Measurements from ENCODE around the gene PAPPA. TPM values are rescaled to one million over a fixed set of nuclear protein-coding genes. Genes with fewer than 3 reads are reported as not detected.

The PAPPA gene
- total and polyA plus RNA-seq, 9 donors, result 0.61 to 5.5 (median 2.6) TPM

DNA sequence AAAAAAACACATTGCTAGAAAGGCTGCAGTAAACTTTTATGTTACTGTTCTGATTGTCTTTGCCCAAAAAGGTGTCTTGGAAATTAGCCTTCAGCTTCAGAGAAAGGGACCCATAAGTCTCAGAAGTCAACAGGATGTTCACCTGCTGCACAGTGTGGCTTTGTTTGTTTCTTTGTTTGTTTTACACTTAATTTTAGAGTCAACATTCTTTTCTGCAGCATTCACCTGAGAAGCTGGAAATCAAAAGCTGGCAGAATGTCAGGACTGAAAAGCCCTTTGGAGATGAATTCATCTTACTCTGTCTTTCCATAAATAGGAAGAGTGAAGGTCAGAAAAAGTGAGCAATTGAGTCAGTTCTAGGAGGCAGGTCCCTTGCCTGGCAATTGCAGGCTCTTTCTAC, 170.0 kb downstream of the PAPPA start:
- no peaks in the 10 kb centered on the region for H3K9me3 ChIP-seq
- no peaks in the 10 kb centered on the region for H3K27me3 ChIP-seq
- intact Hi-C loops (cut with DNase I), result no loop called here
- no peak overlapping the region for H3K27ac ChIP-seq
- H3K4me3 ChIP-seq, result no peak overlapping the region
- peaks cover 13% of the 10 kb centered on the region for H3K4me1 ChIP-seq (ENCODE audit: insufficient read depth)
- DNase-seq, result no peak
- no peaks in the 10 kb centered on the region for H3K36me3 ChIP-seq
- TF ChIP-seq POLR2A (IDR thresholded peaks at IDR 0.05) (no peak), EP300 (IDR thresholded peaks at IDR 0.05) (no peak)
- TF ChIP-seq, protein P1, sequence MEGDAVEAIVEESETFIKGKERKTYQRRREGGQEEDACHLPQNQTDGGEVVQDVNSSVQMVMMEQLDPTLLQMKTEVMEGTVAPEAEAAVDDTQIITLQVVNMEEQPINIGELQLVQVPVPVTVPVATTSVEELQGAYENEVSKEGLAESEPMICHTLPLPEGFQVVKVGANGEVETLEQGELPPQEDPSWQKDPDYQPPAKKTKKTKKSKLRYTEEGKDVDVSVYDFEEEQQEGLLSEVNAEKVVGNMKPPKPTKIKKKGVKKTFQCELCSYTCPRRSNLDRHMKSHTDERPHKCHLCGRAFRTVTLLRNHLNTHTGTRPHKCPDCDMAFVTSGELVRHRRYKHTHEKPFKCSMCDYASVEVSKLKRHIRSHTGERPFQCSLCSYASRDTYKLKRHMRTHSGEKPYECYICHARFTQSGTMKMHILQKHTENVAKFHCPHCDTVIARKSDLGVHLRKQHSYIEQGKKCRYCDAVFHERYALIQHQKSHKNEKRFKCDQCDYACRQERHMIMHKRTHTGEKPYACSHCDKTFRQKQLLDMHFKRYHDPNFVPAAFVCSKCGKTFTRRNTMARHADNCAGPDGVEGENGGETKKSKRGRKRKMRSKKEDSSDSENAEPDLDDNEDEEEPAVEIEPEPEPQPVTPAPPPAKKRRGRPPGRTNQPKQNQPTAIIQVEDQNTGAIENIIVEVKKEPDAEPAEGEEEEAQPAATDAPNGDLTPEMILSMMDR (IDR thresholded peaks at IDR 0.05), result no peak

DNA sequence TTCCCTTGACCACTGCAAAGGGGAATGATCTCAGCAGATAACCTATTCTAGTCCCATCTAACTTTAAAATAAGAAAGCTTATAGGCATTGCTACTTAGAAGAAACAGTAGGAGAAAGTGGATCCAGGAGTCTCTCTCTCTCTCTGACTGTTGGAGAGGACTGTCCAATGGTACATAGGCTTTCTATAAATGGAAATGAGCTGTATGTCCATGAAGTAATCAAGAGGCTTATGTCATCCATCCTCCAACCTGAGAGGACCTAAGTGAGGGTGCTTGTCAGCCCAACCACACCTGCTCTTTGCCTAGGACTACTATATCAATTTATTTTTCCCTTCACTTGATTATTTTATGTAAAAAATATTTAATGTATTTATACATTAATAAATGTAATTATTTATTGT, 172.3 kb downstream of the PAPPA start:
- H3K4me1 ChIP-seq (ENCODE audit: insufficient read depth), result peaks cover 9% of the 10 kb centered on the region
- no peaks in the 10 kb centered on the region for H3K27me3 ChIP-seq
- H3K36me3 ChIP-seq, result no peaks in the 10 kb centered on the region
- H3K27ac ChIP-seq, result no peak overlapping the region
- no peaks in the 10 kb centered on the region for H3K9me3 ChIP-seq
- DNase-seq, result no peak
- no peak for TF ChIP-seq POLR2A (IDR thresholded peaks at IDR 0.05)
- no peak overlapping the region for H3K4me3 ChIP-seq
- intact Hi-C loops (cut with DNase I), result no loop called here

GRCh38 chr9:116327701-116328405, 174.3 kb downstream of the PAPPA start:
- intact Hi-C loops (cut with DNase I), result no loop called here
- no peak for TF ChIP-seq EP300 (IDR thresholded peaks at IDR 0.05)
- TF ChIP-seq, protein P1 (IDR thresholded peaks at IDR 0.05), result no peak
- no peak for TF ChIP-seq POLR2A (IDR thresholded peaks at IDR 0.05)
- 3 to 9% (median 7%) methylated on average over 4 of the region's 4 CpGs for WGBS, 3 donors

GRCh38 chr9:116329470-116329869, 175.9 kb downstream of the PAPPA start:
- Histone ChIP-seq H3K4me1 (ENCODE audit: insufficient read depth) (peaks cover 9% of the 10 kb centered on the region), H3K27ac (no peak overlapping the region), H3K36me3 (no peaks in the 10 kb centered on the region), H3K9me3 (no peaks in the 10 kb centered on the region), H3K4me3 (no peak overlapping the region), H3K27me3 (no peaks in the 10 kb centered on the region)
- TF ChIP-seq, protein P1 (IDR thresholded peaks at IDR 0.05), result no peak
- no peak for TF ChIP-seq POLR2A (IDR thresholded peaks at IDR 0.05)
- intact Hi-C loops (cut with DNase I), result no loop called here
- no peak for DNase-seq
- 91 to 93% (median 92%) methylated on average over 4 of the region's 4 CpGs for WGBS, 3 donors

More at GRCh38 chr9:116327701-116328405, 174.3 kb downstream of the PAPPA start:
- Histone ChIP-seq H3K36me3 (no peaks in the 10 kb centered on the region), H3K27me3 (no peaks in the 10 kb centered on the region), H3K4me1 (ENCODE audit: insufficient read depth) (peaks cover 9% of the 10 kb centered on the region), H3K4me3 (no peak overlapping the region), H3K27ac (no peak overlapping the region), H3K9me3 (no peaks in the 10 kb centered on the region)
- DNase-seq, result no peak

- WGBS, 3 donors, result 88 to 93% (median 91%) methylated on average over 3 of the region's 3 CpGs
- Histone ChIP-seq H3K27me3 (no peaks in the 10 kb centered on the region), H3K4me1 (ENCODE audit: insufficient read depth) (peaks cover 9% of the 10 kb centered on the region), H3K36me3 (no peaks in the 10 kb centered on the region), H3K4me3 (no peak overlapping the region), H3K9me3 (no peaks in the 10 kb centered on the region), H3K27ac (no peak overlapping the region)
- DNase-seq, result no peak
- TF ChIP-seq, protein P1 (IDR thresholded peaks at IDR 0.05), result no peak
- TF ChIP-seq POLR2A (IDR thresholded peaks at IDR 0.05) (no peak), EP300 (IDR thresholded peaks at IDR 0.05) (no peak)
- intact Hi-C loops (cut with DNase I), result no loop called here
Observed at GRCh38 chr9:116331241-116331640, 177.7 kb downstream of the PAPPA start.
